OCI-LY7 (cell line): ENCODE measurements around the gene LRP1-AS. TPM values are rescaled to one million over a fixed set of nuclear protein-coding genes. Genes with fewer than 3 reads are reported as not detected.

Experiments used
- BruUV-seq: library from RNA; stranded (reverse); fragments of 400-500 nt; replicated peaks from 2 replicates; lab custom pipeline; 2021; lab: Mats Ljungman, UMichigan
- CTCF ChIA-PET: fragments of 300-600 bp; sonication (Branson Sonifier 250); formaldehyde crosslinking; loops from one replicate; lab custom pipeline; 2022; ENCODE audit warnings: antibody characterized with exemption; ENCODE audit not compliant: unreplicated experiment; lab: Charles Lee
- POLR2A ChIA-PET: fragments of 300-600 bp; sonication (Branson Sonifier 250); formaldehyde crosslinking; loops from one replicate; lab custom pipeline; 2022; ENCODE audit warnings: antibody characterized with exemption; lab: Charles Lee
- DNase-seq: peaks from one replicate; pipeline ENCODE4 v3.0.0-alpha.2; 2015; ENCODE audit warnings: low spot score
- H2AFZ ChIP-seq: fragments of 200-600 bp; sonication (generic), shearing (Covaris generic); 2 replicates; pipeline ENCODE4 v1.6.1; 2014; ENCODE audit warnings: mild to moderate bottlenecking, antibody characterized with exemption, low read length, moderate library complexity
- H3K27ac ChIP-seq: fragments of 200-600 bp; sonication (generic); 2 replicates; pipeline ENCODE4 v1.5.1; 2014; ENCODE audit warnings: mixed run types, low read depth, mild to moderate bottlenecking, moderate library complexity, low read length, inconsistent platforms; ENCODE audit not compliant: poor library complexity, severe bottlenecking
- H3K36me3 ChIP-seq: fragments of 200-600 bp; sonication (generic); 2 replicates; pipeline ENCODE4 v1.6.1; 2014; ENCODE audit warnings: mild to moderate bottlenecking, antibody characterized with exemption, low read length, moderate library complexity, mixed read lengths; ENCODE audit not compliant: insufficient read depth
- H3K4me1 ChIP-seq: fragments of 200-600 bp; sonication (generic); 2 replicates; pipeline ENCODE4 v1.5.1; 2014; ENCODE audit warnings: mild to moderate bottlenecking, low read length; ENCODE audit not compliant: insufficient read depth, poor library complexity, severe bottlenecking
- H3K4me2 ChIP-seq: fragments of 200-600 bp; sonication (generic); 2 replicates; pipeline ENCODE4 v1.6.1; 2014; ENCODE audit warnings: mild to moderate bottlenecking, low read length
- H3K4me3 ChIP-seq: fragments of 200-600 bp; sonication (generic); 2 replicates; pipeline ENCODE4 v1.5.1; 2014; ENCODE audit warnings: mild to moderate bottlenecking, low read depth, low read length; ENCODE audit not compliant: poor library complexity, severe bottlenecking
- H3K79me2 ChIP-seq: fragments of 200-600 bp; sonication (generic); 2 replicates; pipeline ENCODE4 v1.6.1; 2016; ENCODE audit warnings: low read depth, mild to moderate bottlenecking, low read length, moderate library complexity, mixed read lengths; ENCODE audit not compliant: insufficient read depth
- H3K9me2 ChIP-seq: fragments of 200-600 bp; sonication (generic); 2 replicates; pipeline ENCODE4 v1.6.1; 2016; ENCODE audit warnings: mild to moderate bottlenecking, low read length, mixed read lengths; ENCODE audit not compliant: insufficient read depth
- H3K9me3 ChIP-seq: fragments of 200-600 bp; sonication (generic); 2 replicates; pipeline ENCODE4 v1.6.1; 2014; ENCODE audit warnings: mild to moderate bottlenecking, mixed run types, low read length, mixed read lengths
- H4K20me1 ChIP-seq: fragments of 200-600 bp; sonication (generic); 2 replicates; pipeline ENCODE4 v1.6.1; 2014; ENCODE audit warnings: mild to moderate bottlenecking, antibody characterized with exemption, low read length, moderate library complexity, mixed read lengths; ENCODE audit not compliant: insufficient read depth
- EZH2phosphoT487 ChIP-seq: fragments of 200-600 bp; sonication (generic); IDR thresholded peaks from 2 replicates; pipeline ENCODE4 v1.6.1; 2018; ENCODE audit warnings: low read depth, borderline replicate concordance, mild to moderate bottlenecking, mixed run types, antibody characterized with exemption, low read length, moderate library complexity, mixed read lengths
- intact Hi-C: fragments of 100-400 bp; cut with micrococcal nuclease; formaldehyde crosslinking; loops from one replicate; pipeline ENCODE4 v1.10.0; 2022; ENCODE audit not compliant: unreplicated experiment
- total RNA-seq, 2 experiments: library from RNA; depleted of rRNA in 1 of 2; stranded (reverse); fragments of >200 nt in 1 of 2; shearing (Covaris generic) in 1 of 2; gene quantifications; 2 replicates each; pipeline ENCODE4 v1.2.3, GENCODE V29; 2014 to 2022
- TF ChIP-seq, protein P1 (sequence below): fragments of 200-600 bp; sonication (generic); conservative IDR thresholded peaks from 2 replicates; pipeline ENCODE4 v1.5.1; 2014; ENCODE audit warnings: mild to moderate bottlenecking, antibody characterized with exemption, low read length, moderate library complexity, mixed read lengths

The LRP1-AS gene
- total RNA-seq, 2 experiments from 2014 or later = not detected

DNA sequence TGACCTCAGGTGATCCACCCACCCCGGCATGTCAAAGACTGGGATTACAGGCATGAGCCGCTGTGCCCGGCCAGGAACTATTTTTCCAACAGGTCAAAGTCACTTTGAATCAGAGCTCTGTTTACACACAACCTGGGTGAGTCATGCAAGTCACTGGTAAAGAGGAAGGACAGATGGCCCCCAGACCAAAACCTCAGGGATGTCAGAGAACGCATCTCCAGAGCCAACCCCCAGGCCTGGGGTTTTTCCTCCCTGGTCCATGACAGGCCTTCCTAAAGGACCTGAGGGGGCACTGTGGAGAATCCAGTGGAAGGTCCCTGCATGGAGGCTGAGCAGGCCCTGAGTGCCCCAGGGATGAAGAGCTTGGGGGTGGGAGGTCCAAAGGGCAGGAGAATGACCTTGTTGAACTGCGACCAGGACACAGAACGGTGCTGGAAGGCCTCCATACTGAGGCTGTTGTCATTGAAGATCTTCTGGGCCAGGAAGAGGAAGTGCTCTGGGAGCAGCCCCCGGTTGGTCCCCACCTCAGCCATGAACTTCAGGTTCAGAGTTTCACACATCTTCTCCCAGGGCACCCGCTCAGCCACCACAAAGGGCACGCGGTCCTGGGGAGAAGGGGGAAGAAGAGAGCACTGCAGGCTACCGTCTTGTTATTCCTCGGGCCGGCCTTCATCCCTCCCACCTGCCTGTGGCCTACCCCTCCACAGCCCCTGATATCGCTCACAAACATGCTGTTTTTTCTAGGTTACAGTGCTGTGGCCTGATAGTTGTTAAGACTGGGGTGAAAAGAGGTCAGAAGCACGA lies 45.3 kb downstream of the LRP1-AS start:
- no peaks in the 10 kb centered on the region for H3K79me2 ChIP-seq
- POLR2A ChIA-PET = interaction anchor here (0.6 to 0.8 kb wide), 3 partner anchors 28 to 160 kb away, joined by 3 to 7 read pairs (median 5); no protein-coding TSS in a partner anchor
- H3K4me2 ChIP-seq = no peak overlapping the region
- intact Hi-C loops = no loop called here
- no peak overlapping the region for H3K27ac ChIP-seq
- TF ChIP-seq EZH2phosphoT487 = no peak
- TF ChIP-seq, protein P1, sequence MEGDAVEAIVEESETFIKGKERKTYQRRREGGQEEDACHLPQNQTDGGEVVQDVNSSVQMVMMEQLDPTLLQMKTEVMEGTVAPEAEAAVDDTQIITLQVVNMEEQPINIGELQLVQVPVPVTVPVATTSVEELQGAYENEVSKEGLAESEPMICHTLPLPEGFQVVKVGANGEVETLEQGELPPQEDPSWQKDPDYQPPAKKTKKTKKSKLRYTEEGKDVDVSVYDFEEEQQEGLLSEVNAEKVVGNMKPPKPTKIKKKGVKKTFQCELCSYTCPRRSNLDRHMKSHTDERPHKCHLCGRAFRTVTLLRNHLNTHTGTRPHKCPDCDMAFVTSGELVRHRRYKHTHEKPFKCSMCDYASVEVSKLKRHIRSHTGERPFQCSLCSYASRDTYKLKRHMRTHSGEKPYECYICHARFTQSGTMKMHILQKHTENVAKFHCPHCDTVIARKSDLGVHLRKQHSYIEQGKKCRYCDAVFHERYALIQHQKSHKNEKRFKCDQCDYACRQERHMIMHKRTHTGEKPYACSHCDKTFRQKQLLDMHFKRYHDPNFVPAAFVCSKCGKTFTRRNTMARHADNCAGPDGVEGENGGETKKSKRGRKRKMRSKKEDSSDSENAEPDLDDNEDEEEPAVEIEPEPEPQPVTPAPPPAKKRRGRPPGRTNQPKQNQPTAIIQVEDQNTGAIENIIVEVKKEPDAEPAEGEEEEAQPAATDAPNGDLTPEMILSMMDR = no peak
- no peak overlapping the region for H2AFZ ChIP-seq
- no peaks in the 10 kb centered on the region for H3K9me3 ChIP-seq
- H3K9me2 ChIP-seq = no peaks in the 10 kb centered on the region
- peaks cover 82% of the 10 kb centered on the region for H3K36me3 ChIP-seq
- BruUV-seq = no TSS peak
- H3K4me1 ChIP-seq = no peaks in the 10 kb centered on the region
- H4K20me1 ChIP-seq = no peaks in the 10 kb centered on the region
- CTCF ChIA-PET = interaction anchor here (0.5 kb wide), 1 partner anchor 1329 kb away, joined by 3 read pairs; no protein-coding TSS in a partner anchor
- DNase-seq = no peak
- H3K4me3 ChIP-seq = no peak overlapping the region

DNA sequence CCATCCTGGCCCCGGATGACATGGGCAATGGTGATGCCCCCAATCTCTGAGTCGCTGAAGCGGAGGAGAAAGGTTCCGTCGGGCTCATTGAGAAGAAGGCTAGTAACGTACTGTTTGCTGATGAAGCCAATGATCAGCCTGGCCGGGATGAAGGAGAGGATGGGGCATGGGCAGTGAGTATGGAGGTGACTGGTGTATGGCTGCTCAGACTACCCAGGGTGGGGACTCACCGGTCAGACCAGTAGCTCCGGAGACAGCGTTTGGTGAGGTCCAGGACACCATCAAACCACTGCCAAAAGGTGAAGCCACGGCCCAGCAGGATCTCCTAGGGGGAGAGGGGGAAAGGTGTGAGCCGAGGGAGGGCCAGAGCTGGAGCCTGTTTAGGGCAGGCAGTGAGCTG lies 47.7 kb downstream of the LRP1-AS start:
- ChIA-PET CTCF (no interaction called here), POLR2A (no interaction called here)
- no peak overlapping the region for H3K4me3 ChIP-seq
- no peak for DNase-seq
- H3K79me2 ChIP-seq = no peaks in the 10 kb centered on the region
- no peak overlapping the region for H3K4me2 ChIP-seq
- intact Hi-C loops = no loop called here
- no TSS peak for BruUV-seq
- H3K4me1 ChIP-seq = peaks cover under 1% of the 10 kb centered on the region
- H2AFZ ChIP-seq = no peak overlapping the region
- no peak overlapping the region for H3K27ac ChIP-seq
- TF ChIP-seq EZH2phosphoT487 = no peak
- TF ChIP-seq, protein P1 = no peak
- H3K9me2 ChIP-seq = no peaks in the 10 kb centered on the region
- H3K36me3 ChIP-seq = peaks cover 82% of the 10 kb centered on the region
- H4K20me1 ChIP-seq = no peaks in the 10 kb centered on the region
- H3K9me3 ChIP-seq = no peaks in the 10 kb centered on the region
